T-cell (primary cell): ENCODE results near the gene CAP2. TPM values are rescaled to one million over a fixed set of nuclear protein-coding genes. Genes with fewer than 3 reads are reported as not detected.

Experiments
- ATAC-seq, 4 experiments: fragments of 200-7000 bp in 3 of 4; fragments of 150-1000 bp in 1 of 4; cut with Tn5 transposase; replicated peaks in 1 of 4; 1 replicate in 3 of 4; 2 replicates in 1 of 4; pipeline ENCODE4 v1.10.0; 2021; ENCODE audit warnings: moderate library complexity in 3 of 4, mild to moderate bottlenecking in 2 of 4, moderate number of reproducible peaks in 1 of 4
- CTCF ChIA-PET, 2 donors: fragments of 300-600 bp; sonication (Branson Sonifier 250); formaldehyde crosslinking; loops; one replicate each; lab custom pipeline; 2022; ENCODE audit warnings: antibody characterized with exemption in 2 of 2; lab: Charles Lee
- POLR2A ChIA-PET, 2 donors: fragments of 300-600 bp; sonication (Branson Sonifier 250); formaldehyde crosslinking; loops; one replicate each; lab custom pipeline; 2022; ENCODE audit warnings: antibody characterized with exemption in 2 of 2; lab: Charles Lee
- DNase-seq, 35 experiments: peaks; one replicate each; pipeline versions ENCODE4 v3.0.0 to v3.0.0-alpha.2; 2013 to 2023
- H3K27ac ChIP-seq: one replicate; pipeline ENCODE4 v1.5.1; 2013; ENCODE audit warnings: low read length
- H3K27me3 ChIP-seq, 2 experiments: replicated peaks in 1 of 2; 1 replicate in 1 of 2; 2 replicates in 1 of 2; pipeline versions ENCODE4 v1.6.1 to v1.7.0; 2013; ENCODE audit warnings: low read length in 1 of 2, mixed read lengths in 1 of 2; ENCODE audit not compliant: control insufficient read depth in 2 of 2, insufficient read depth in 2 of 2; ENCODE audit errors: extremely low read depth in 1 of 2
- H3K36me3 ChIP-seq, 2 donors: 1 replicate in 1 of 2; 2 replicates in 1 of 2; pipeline versions ENCODE4 v1.6.1 to v1.7.0; 2013; ENCODE audit warnings: low read length in 1 of 2; ENCODE audit not compliant: control insufficient read depth in 2 of 2, insufficient read depth in 1 of 2; ENCODE audit errors: extremely low read depth in 1 of 2
- H3K4me1 ChIP-seq, 2 experiments: 1 replicate in 1 of 2; 2 replicates in 1 of 2; pipeline versions ENCODE4 v1.6.1 to v1.7.0; 2013; ENCODE audit warnings: low read length in 2 of 2, mixed read lengths in 1 of 2; ENCODE audit not compliant: insufficient read depth in 2 of 2, control insufficient read depth in 1 of 2; ENCODE audit errors: extremely low read depth in 1 of 2
- H3K4me3 ChIP-seq, 2 donors: 1 replicate in 1 of 2; 2 replicates in 1 of 2; pipeline versions ENCODE4 v1.5.1 to v1.7.0; 2013; ENCODE audit warnings: mild to moderate bottlenecking in 2 of 2, low read length in 1 of 2, moderate library complexity in 1 of 2; ENCODE audit not compliant: control insufficient read depth in 1 of 2; ENCODE audit errors: extremely low read depth in 1 of 2
- H3K9me3 ChIP-seq: 2 replicates; pipeline ENCODE4 v1.7.0; 2013
- H3K27ac Mint-ChIP-seq, 2 donors: one replicate each; pipeline ENCODE4 v1.8.0; 2020 to 2021; ENCODE audit warnings: mild to moderate bottlenecking in 2 of 2, mixed read lengths in 2 of 2
- H3K27me3 Mint-ChIP-seq, 2 donors: one replicate each; pipeline ENCODE4 v1.8.0; 2021 to 2022; ENCODE audit warnings: mixed read lengths in 2 of 2
- H3K36me3 Mint-ChIP-seq: one replicate; pipeline ENCODE4 v1.8.0; 2021; ENCODE audit warnings: mixed read lengths
- H3K4me1 Mint-ChIP-seq, 3 donors: one replicate each; pipeline ENCODE4 v1.8.0; 2020 to 2022; ENCODE audit warnings: mixed read lengths in 3 of 3, mild to moderate bottlenecking in 1 of 3
- H3K4me3 Mint-ChIP-seq, 3 donors: one replicate each; pipeline ENCODE4 v1.8.0; 2020 to 2022; ENCODE audit warnings: mild to moderate bottlenecking in 3 of 3, mixed read lengths in 3 of 3, moderate library complexity in 3 of 3
- H3K9me3 Mint-ChIP-seq, 3 donors: one replicate each; pipeline ENCODE4 v1.8.0; 2020 to 2022; ENCODE audit warnings: mixed read lengths in 3 of 3
- WGBS: methylation state at CpG from one replicate; pipeline ENCODE4 v1.1.5; 2013; ENCODE audit warnings: missing lambda C conversion rate; ENCODE audit not compliant: insufficient coverage; 5-methylcytosine and 5-hydroxymethylcytosine counted together
- total RNA-seq, 35 experiments: library from RNA in 6 of 35; stranded (reverse) in 6 of 35; fragments of 120-200 nt in 1 of 35; gene quantifications; one replicate each; pipeline versions ENCODE4 v1.2.1 to v1.2.4 and lab custom pipeline; 2013 to 2026

Gene CAP2
- total RNA-seq, 5 donors from 2014 or later (not counting 1 experiment from before 2014, with no cell fraction given) = 0.20 TPM; not detected in 4

DNA sequence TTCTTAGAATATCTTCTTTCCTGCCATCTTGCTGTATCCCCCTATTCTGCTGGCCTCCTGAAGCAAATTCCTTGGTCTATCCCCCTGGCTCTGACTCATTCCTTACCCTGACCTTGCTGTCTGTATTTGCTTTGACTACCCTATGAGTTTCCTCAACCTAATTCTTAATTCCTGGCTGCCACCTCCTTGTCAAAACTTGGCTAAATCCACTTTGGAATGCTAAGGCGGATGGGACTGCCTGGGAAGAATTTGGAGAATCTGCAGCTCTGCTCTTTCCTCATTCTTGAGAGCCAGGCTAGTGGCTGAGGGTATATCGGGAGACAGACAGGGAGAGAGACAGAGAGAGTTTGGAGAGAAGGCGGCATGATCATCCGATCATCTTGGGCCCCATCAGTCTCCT, 24.4 kb downstream of the CAP2 start:
- no peak for DNase-seq
- no peak overlapping the region for H3K27ac ChIP-seq
- Mint-ChIP-seq H3K27ac (no peak overlapping the region), H3K4me3 (no peak overlapping the region), H3K4me1 (no peaks in the 10 kb centered on the region), H3K36me3 (no peaks in the 10 kb centered on the region), H3K9me3 (no peaks in the 10 kb centered on the region), H3K27me3 (peaks cover 15 to 32% of the 10 kb centered on the region in 2 donors)
- POLR2A ChIA-PET = no interaction called here
- no peaks in the 10 kb centered on the region for H3K9me3 ChIP-seq
- CTCF ChIA-PET = interaction anchor here in 1 of 2 donors (0.7 kb wide), 1 partner anchor 1201 kb away, joined by 3 read pairs; no protein-coding TSS in a partner anchor
- WGBS = 79% methylated on average over 2 of the region's 4 CpGs
- no peak for ATAC-seq
- no peaks in the 10 kb centered on the region for H3K36me3 ChIP-seq
- no peaks in the 10 kb centered on the region for H3K4me1 ChIP-seq
- peaks cover 0 to 6% of the 10 kb centered on the region in 2 experiments for H3K27me3 ChIP-seq
- H3K4me3 ChIP-seq = no peak overlapping the region

DNA sequence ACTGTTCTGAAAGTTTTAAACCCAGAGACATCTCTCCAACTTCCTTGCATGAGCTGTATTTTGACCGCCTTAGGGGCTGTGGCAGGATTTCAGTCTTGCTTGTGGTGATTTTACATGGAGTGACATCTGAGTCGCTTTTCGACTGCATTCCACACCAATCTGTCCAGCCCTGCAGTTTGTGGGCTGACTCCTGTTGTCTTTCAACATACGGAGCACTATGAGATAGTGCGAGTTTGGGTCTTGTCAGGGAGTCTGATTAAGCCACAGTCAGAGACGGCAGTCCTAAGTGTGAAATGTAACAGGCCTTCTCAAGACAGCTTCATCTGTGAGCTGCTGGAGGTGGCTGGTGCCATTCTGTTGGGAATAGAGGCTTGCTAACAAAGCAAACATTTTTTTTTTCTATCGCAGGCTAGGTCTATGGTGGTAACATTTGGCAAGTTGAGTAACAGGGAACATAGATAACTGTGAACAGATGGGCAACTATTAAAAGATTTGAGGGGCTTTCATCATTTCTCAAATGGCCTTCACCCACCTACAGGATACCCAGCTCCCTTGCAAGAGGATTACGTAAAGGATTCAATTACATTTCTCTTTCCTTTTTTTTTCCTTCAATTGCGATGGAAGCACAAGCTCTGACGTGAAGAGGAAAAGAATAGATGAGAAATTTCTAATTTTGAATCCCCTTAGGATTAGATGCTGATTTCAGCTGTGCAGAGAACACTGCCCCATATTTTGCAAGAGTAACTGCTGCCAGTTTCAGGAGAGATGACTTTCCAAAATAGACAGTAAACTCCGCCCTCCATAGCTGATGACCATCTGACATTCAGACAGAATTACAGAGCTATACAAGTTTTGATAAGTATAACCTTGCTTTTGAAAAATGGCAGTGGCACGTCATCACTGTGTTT, 25.1 kb downstream of the CAP2 start:
- 78% methylated on average over 5 of the region's 12 CpGs for WGBS
- Histone ChIP-seq H3K27me3 (peaks cover 0 to 6% of the 10 kb centered on the region in 2 experiments), H3K4me1 (no peaks in the 10 kb centered on the region), H3K36me3 (no peaks in the 10 kb centered on the region), H3K9me3 (no peaks in the 10 kb centered on the region), H3K4me3 (no peak overlapping the region), H3K27ac (no peak overlapping the region)
- CTCF ChIA-PET = no interaction called here
- H3K36me3 Mint-ChIP-seq = no peaks in the 10 kb centered on the region
- no peak for DNase-seq
- H3K4me3 Mint-ChIP-seq = no peak overlapping the region
- H3K4me1 Mint-ChIP-seq = no peaks in the 10 kb centered on the region
- POLR2A ChIA-PET = no interaction called here
- H3K9me3 Mint-ChIP-seq = no peaks in the 10 kb centered on the region
- ATAC-seq = no peak
- peaks cover 15 to 28% of the 10 kb centered on the region in 2 donors for H3K27me3 Mint-ChIP-seq
- H3K27ac Mint-ChIP-seq = no peak overlapping the region

DNA sequence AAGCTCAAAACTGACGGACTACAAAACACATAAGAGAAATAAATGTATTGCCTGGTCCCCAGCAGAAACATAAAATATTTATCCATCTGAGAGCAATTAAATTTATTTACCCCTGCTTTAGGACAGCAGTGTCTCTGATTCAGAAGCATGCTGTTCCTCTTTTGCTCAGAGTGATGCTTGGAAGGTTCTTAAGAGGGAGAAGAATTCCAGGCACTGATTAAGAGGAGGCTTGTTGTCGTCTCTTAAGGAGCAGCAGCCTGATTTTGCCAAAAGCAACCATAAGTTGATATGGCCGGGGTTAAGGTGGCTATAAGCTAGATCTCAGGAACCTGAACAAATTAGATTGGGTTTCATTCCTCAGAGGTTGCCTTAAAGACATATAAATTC, 25.8 kb downstream of the CAP2 start:
- Mint-ChIP-seq H3K4me1 (no peaks in the 10 kb centered on the region), H3K27me3 (peaks cover 15 to 28% of the 10 kb centered on the region in 2 donors), H3K9me3 (no peaks in the 10 kb centered on the region), H3K27ac (no peak overlapping the region), H3K4me3 (no peak overlapping the region), H3K36me3 (no peaks in the 10 kb centered on the region)
- WGBS = no CpG with 5 or more reads among the region's 3 CpGs
- DNase-seq (no peak), ATAC-seq (no peak)
- Histone ChIP-seq H3K9me3 (no peaks in the 10 kb centered on the region), H3K27ac (no peak overlapping the region), H3K4me1 (no peaks in the 10 kb centered on the region), H3K36me3 (no peaks in the 10 kb centered on the region), H3K27me3 (peaks cover 0 to 6% of the 10 kb centered on the region in 2 experiments), H3K4me3 (no peak overlapping the region)
- ChIA-PET CTCF (no interaction called here), POLR2A (no interaction called here)

DNA sequence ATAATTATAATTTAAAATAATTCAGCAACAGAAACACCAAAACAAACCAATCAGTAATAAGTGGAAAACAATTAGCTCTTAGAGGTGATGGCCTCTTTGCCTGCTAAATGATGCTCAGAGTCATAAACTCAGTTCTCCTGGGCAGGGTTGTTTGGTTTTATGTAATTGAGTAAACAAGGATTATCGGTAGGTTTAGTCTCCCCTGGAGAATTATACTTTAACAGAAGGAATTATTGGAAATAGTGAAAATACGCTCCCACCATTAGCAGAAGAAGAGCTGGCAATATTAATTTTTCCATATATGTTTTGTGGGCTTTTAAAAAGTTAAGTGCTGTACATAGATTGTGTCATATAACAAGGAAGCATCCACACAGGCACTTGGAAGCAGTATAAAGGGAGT, 27.0 kb downstream of the CAP2 start:
- ChIA-PET POLR2A (interaction anchor here in 1 of 2 donors (0.5 kb wide), 1 partner anchor 212 kb away, joined by 6 read pairs; no protein-coding TSS in a partner anchor), CTCF (no interaction called here)
- peaks cover 0 to 6% of the 10 kb centered on the region in 2 experiments for H3K27me3 ChIP-seq
- no CpG with 5 or more reads among the region's 2 CpGs for WGBS
- no peaks in the 10 kb centered on the region for H3K4me1 ChIP-seq
- no peaks in the 10 kb centered on the region for H3K36me3 ChIP-seq
- no peak overlapping the region for H3K4me3 Mint-ChIP-seq
- no peaks in the 10 kb centered on the region for H3K4me1 Mint-ChIP-seq
- no peak overlapping the region for H3K27ac ChIP-seq
- H3K9me3 Mint-ChIP-seq = no peaks in the 10 kb centered on the region
- no peaks in the 10 kb centered on the region for H3K9me3 ChIP-seq
- H3K27ac Mint-ChIP-seq = no peak overlapping the region
- DNase-seq (no peak), ATAC-seq (no peak)
- H3K36me3 Mint-ChIP-seq = no peaks in the 10 kb centered on the region
- no peak overlapping the region for H3K4me3 ChIP-seq
- peaks cover 12 to 28% of the 10 kb centered on the region in 2 donors for H3K27me3 Mint-ChIP-seq

- DNase-seq = no peak
- CTCF ChIA-PET = no interaction called here
- no peaks in the 10 kb centered on the region for H3K36me3 Mint-ChIP-seq
- H3K4me3 Mint-ChIP-seq = no peak overlapping the region
- H3K27me3 ChIP-seq = peaks cover 0 to 6% of the 10 kb centered on the region in 2 experiments
- no peaks in the 10 kb centered on the region for H3K36me3 ChIP-seq
- H3K27me3 Mint-ChIP-seq = peaks cover 12 to 20% of the 10 kb centered on the region in 2 donors
- WGBS = 93% methylated on average over 7 of the region's 7 CpGs
- H3K9me3 ChIP-seq = no peaks in the 10 kb centered on the region
- no peaks in the 10 kb centered on the region for H3K4me1 ChIP-seq
- no peaks in the 10 kb centered on the region for H3K4me1 Mint-ChIP-seq
- H3K4me3 ChIP-seq = no peak overlapping the region
- H3K27ac ChIP-seq = no peak overlapping the region
- POLR2A ChIA-PET = no interaction called here
- no peak overlapping the region for H3K27ac Mint-ChIP-seq
- ATAC-seq = no peak
- no peaks in the 10 kb centered on the region for H3K9me3 Mint-ChIP-seq
Measured at GRCh38 chr6:17421406-17421805, 28.0 kb downstream of the CAP2 start.

- DNase-seq (no peak), ATAC-seq (no peak)
- H3K9me3 ChIP-seq = no peaks in the 10 kb centered on the region
- no peaks in the 10 kb centered on the region for H3K4me1 ChIP-seq
- no peak overlapping the region for H3K4me3 Mint-ChIP-seq
- POLR2A ChIA-PET = no interaction called here
- peaks cover 0 to 2% of the 10 kb centered on the region in 2 experiments for H3K27me3 ChIP-seq
- H3K36me3 ChIP-seq = no peaks in the 10 kb centered on the region
- CTCF ChIA-PET = no interaction called here
- WGBS = 20% methylated on average over 1 of the region's 4 CpGs
- H3K9me3 Mint-ChIP-seq = no peaks in the 10 kb centered on the region
- H3K4me3 ChIP-seq = no peak overlapping the region
- no peaks in the 10 kb centered on the region for H3K4me1 Mint-ChIP-seq
- H3K27ac ChIP-seq = no peak overlapping the region
- H3K27ac Mint-ChIP-seq = no peak overlapping the region
- peaks cover 6 to 21% of the 10 kb centered on the region in 2 donors for H3K27me3 Mint-ChIP-seq
- H3K36me3 Mint-ChIP-seq = no peaks in the 10 kb centered on the region
Measured at GRCh38 chr6:17423026-17423425, 29.6 kb downstream of the CAP2 start.
